Measurements from ENCODE around the gene MAML3.

MAML3 gene

DNA sequence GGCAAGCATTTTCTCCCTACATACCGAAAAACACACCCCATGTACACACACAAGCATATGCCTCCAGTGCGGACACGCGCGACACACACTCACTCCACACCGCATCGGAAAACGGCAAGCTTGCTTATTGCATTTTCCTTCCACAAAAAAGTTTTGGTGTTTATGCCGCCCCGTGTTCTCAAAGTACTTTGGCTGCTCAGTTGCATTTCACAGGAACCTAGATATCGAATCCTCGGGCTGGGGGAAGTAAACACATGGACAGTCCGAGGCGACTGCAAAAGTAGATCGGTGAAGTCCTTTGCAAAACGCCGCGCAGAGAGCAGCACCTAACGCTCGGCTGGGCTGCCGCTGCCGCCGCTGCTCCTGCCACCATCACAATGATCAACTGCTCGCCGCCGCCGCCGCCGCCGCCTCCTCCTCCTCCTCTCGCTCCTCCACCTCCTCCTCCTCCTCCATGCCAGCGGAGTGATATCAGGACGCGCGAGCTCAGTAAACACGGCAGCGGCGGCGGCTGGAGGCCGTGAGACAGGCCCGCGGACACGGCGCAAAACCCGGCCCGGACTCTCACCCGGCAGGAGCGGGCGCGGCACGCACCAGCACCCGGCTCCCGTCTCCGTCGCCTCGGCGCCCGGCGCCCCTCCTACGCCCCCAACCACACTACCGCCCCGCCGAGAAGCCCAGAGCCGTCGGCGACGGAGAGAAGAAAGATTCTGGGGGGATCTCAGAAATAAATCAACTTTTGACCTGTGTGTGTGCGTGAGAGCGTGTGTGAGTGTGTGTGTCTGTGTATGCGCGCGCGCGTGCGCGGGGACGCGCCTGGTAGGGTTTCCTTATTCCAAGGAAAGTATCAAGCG, at the start of gene MAML3:
Gene MAML3, minus strand, starts transcription at position 467 of the 854 bp plus-strand sequence. CDS start 857 bp downstream, outside the sequence.
- no peaks in the 10 kb centered on the region for H3K27me3 Mint-ChIP-seq
- intact Hi-C loops (cut with micrococcal nuclease) = loop anchor here (1.0 to 10.0 kb wide), 3 partner anchors 95 to 599 kb away; partner anchors contain the start of gene SETD7
- peaks cover 40% of the 10 kb centered on the region for H3K36me3 Mint-ChIP-seq (ENCODE audit: low read depth)
- H3K4me3 Mint-ChIP-seq = peak within 1 kb of the TSS; percentile 92
- peak within 1 kb of the TSS; percentile 96 for H3K27ac Mint-ChIP-seq
- peaks cover 22% of the 10 kb centered on the region for H3K4me1 Mint-ChIP-seq (ENCODE audit: low read depth)
- no peaks in the 10 kb centered on the region for H3K9me3 Mint-ChIP-seq

DNA sequence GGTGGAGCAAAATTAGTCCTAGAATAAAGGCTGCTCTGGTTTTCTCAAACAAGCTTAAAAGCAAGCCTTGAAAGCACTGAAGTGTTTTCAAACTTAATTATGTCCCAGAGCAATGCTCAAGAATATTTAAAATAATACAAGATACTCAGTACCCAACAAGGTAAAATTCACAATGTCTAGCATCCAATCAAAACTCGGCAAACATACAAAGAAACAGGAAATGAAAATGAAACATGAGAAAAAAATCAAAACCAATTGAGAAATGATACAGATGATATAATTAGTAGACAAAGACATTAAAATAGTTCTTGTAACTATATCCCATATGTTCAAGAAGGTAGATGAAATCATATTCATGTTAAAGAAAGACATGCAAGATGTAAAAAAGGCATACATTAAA, 45.0 kb upstream of the MAML3 start:
- H3K27ac Mint-ChIP-seq = no peak overlapping the region

DNA sequence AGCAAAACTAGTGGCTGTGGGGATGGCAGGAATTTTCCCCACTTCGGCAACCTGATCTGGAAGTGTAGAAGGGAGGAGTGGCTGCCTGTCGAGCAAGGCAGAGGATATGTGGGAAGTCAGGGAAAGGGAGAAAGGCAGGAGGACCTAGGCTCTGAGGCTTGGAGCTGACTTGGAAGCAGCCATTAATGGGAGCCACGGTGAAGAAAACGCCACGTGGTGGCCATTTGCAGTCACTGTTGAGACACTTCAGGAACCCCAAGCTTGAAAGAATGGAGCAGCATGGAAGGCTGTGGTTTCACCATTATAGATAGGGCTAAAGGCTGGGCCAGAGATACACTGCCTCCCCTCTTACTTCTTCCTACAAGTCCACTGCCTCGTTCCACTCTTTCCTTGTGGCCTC, 41.8 kb upstream of the MAML3 start:
- Mint-ChIP-seq H3K4me3 (no peak overlapping the region), H3K27ac (no peak overlapping the region), H3K27me3 (no peaks in the 10 kb centered on the region), H3K36me3 (ENCODE audit: low read depth) (no peaks in the 10 kb centered on the region), H3K4me1 (ENCODE audit: low read depth) (peaks cover 5% of the 10 kb centered on the region), H3K9me3 (peaks cover 24% of the 10 kb centered on the region)
- intact Hi-C loops (cut with micrococcal nuclease) = no loop called here

More for the DNA sequence above, 45.0 kb upstream of the MAML3 start:
- intact Hi-C loops (cut with micrococcal nuclease) = no loop called here
- peaks cover 5% of the 10 kb centered on the region for H3K4me1 Mint-ChIP-seq (ENCODE audit: low read depth)
- H3K9me3 Mint-ChIP-seq = peaks cover 24% of the 10 kb centered on the region
- H3K36me3 Mint-ChIP-seq (ENCODE audit: low read depth) = no peaks in the 10 kb centered on the region
- no peak overlapping the region for H3K4me3 Mint-ChIP-seq
- no peaks in the 10 kb centered on the region for H3K27me3 Mint-ChIP-seq

DNA sequence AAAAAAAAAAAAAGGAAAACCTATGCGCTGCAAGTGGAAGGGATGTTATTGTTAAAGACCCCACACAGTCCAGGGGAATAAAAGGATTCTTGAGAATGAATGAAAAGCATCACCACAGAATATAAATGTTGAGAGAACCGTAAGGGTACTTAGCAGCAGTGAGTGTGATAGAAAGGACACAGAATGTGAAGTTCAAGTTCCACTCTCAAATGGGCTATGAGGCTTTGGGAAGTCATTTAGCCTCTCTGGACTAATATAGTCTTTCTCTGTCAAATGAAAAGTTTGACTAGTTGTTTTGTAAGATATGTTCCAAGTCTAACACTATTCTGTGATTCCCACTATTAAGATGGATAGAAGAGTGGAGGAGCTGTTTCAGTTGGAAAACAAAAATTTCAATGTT, 35.8 kb upstream of the MAML3 start:
- Mint-ChIP-seq H3K4me1 (ENCODE audit: low read depth) (no peaks in the 10 kb centered on the region), H3K27me3 (no peaks in the 10 kb centered on the region), H3K9me3 (no peaks in the 10 kb centered on the region), H3K4me3 (no peak overlapping the region), H3K27ac (no peak overlapping the region), H3K36me3 (ENCODE audit: low read depth) (no peaks in the 10 kb centered on the region)
- intact Hi-C loops (cut with micrococcal nuclease) = no loop called here

DNA sequence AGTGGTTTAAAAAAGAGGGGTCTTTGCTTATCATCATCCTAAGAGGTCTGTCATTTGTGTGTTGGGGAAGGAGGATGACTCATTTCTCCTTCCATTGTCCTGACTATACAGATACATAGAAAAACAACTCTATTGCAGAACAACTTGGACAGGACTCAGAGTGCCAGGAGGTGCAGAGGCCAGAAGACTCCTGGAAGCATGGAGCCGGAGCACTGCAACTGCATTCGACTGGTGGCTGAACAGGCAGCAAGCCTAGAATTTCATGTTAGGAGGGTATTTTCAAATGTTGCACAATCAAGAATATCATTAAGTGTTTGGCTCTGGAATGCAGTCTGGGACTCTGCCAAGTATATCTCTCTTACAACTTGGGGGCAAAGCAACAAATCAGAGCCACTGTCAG, 35.0 kb upstream of the MAML3 start:
- Mint-ChIP-seq H3K9me3 (no peaks in the 10 kb centered on the region), H3K27me3 (no peaks in the 10 kb centered on the region), H3K4me3 (no peak overlapping the region), H3K27ac (no peak overlapping the region), H3K4me1 (ENCODE audit: low read depth) (no peaks in the 10 kb centered on the region), H3K36me3 (ENCODE audit: low read depth) (no peaks in the 10 kb centered on the region)
- intact Hi-C loops (cut with micrococcal nuclease) = no loop called here

DNA sequence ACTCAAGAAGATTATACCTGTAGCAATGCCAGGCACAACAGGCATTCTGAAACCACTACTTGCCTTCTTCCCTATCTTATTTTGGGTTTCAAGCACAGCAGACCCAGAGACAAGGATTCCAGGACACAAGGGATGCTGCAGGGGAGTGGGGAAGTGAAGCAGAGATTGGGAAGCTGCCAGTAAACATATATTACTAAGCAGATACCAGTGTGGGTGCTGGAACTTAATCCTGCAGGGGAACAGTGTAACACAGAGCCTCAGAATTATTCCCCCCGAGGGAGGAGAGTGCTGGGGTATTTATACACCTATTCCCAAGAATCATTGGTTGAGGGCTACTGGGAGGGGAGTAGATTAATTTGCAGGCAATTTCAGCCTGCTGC, 33.3 kb upstream of the MAML3 start:
- Mint-ChIP-seq H3K4me3 (no peak overlapping the region), H3K27ac (no peak overlapping the region), H3K27me3 (no peaks in the 10 kb centered on the region), H3K9me3 (no peaks in the 10 kb centered on the region), H3K4me1 (ENCODE audit: low read depth) (no peaks in the 10 kb centered on the region), H3K36me3 (ENCODE audit: low read depth) (no peaks in the 10 kb centered on the region)
- intact Hi-C loops (cut with micrococcal nuclease) = no loop called here

DNA sequence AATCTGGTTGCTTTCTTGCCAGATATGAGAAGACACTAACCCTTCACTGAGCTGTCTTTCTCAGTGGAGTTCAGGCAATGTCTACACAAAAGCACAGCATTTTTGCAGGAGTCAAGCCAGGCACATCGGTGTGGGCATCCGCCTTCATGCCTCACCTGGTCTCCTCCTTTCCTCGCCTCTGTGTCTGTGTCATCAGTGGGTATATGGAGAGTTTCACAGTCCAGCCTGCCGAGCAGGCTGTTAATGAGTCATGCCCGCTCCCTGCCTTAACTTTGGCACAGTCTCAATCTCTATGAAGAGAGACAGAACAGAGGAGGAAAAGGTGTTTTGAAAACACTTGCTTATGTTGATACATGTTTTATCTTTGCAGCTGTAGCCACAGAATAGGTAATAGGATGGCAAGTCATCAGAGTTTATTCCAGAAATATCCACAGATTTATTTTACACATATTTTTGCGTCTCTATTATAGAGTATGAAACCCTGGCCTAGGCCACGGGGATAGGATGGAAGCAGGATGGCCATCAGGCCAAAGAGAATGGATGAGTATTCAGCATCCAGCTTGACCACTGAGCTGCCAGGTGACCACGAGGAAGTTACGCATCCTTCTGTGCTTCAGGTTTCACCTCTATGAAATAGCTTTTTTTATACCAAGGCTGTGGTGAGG, 32.8 kb upstream of the MAML3 start:
- no peaks in the 10 kb centered on the region for H3K4me1 Mint-ChIP-seq (ENCODE audit: low read depth)
- H3K27ac Mint-ChIP-seq = no peak overlapping the region
- no peaks in the 10 kb centered on the region for H3K27me3 Mint-ChIP-seq
- no peak overlapping the region for H3K4me3 Mint-ChIP-seq
- intact Hi-C loops (cut with micrococcal nuclease) = no loop called here
- H3K36me3 Mint-ChIP-seq (ENCODE audit: low read depth) = no peaks in the 10 kb centered on the region
- H3K9me3 Mint-ChIP-seq = no peaks in the 10 kb centered on the region

DNA sequence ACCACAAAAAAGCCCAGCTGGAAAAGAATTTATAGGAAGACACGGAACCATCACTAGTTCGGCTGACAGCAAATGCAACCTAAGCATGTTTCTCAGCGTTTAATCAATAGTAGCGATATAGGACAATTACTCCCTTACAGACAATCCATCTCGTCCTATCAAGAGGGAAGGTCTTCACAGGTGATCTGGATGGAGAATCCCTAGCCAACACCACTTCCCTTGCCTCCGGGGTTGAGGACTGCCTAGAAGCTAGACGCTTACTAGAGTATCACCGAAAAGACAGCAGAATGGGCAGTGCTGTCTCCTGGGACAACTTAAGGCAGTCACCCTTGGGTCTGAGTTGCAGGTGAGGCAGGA, 32.1 kb upstream of the MAML3 start:
- Mint-ChIP-seq H3K4me3 (no peak overlapping the region), H3K27me3 (no peaks in the 10 kb centered on the region), H3K36me3 (ENCODE audit: low read depth) (no peaks in the 10 kb centered on the region), H3K9me3 (no peaks in the 10 kb centered on the region), H3K4me1 (ENCODE audit: low read depth) (no peaks in the 10 kb centered on the region), H3K27ac (no peak overlapping the region)
- intact Hi-C loops (cut with micrococcal nuclease) = no loop called here

DNA sequence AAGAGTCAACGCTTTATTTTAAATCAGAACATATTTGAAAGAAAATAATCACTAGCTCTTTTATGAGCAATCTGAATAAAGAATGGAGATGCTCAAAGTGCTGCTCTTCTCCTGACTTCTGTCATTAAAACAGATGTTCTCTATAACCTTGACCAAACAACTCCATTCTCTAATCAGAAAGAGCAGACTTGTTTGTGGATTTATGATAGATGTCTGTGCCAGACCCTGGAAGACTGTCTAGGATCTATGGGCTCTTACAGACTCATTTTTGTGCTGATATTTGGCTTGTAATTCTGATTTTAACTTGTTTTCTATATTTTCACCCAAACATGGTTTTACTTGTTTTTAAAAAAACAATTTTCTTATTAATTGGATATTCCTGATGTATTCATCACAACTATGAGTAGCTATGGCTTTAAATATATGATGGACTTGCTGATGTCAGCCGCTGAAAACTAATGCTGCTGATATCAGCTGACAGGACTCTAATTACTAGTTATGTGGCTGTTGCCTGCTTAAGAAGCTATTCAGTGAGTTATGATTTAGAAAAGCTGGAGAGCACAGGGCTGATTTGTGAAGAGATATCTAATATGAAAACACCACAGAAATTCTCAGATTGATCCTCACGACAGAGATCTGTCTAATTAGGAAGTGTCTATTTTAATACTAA, 31.6 kb upstream of the MAML3 start:
- Mint-ChIP-seq H3K4me3 (no peak overlapping the region), H3K4me1 (ENCODE audit: low read depth) (no peaks in the 10 kb centered on the region), H3K9me3 (no peaks in the 10 kb centered on the region), H3K36me3 (ENCODE audit: low read depth) (no peaks in the 10 kb centered on the region), H3K27me3 (no peaks in the 10 kb centered on the region), H3K27ac (no peak overlapping the region)
- intact Hi-C loops (cut with micrococcal nuclease) = no loop called here

DNA sequence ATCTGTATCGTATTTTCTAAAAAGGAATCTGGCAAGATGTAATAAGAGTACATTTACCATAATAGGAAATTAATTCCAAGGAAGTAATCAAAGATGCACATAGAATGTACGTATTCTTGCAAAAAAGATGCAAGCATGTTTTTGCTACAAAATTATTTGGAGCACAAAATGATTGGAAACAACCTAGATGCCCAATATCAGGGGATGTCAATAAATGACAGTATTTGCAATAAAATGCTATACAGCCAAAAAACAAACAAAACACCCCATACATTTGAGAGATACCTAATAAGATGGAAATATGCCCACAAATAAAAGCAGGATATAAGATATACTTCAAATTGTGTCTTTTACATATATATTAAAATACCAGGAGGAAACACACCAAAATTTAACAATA, 29.3 kb upstream of the MAML3 start:
- no peak overlapping the region for H3K27ac Mint-ChIP-seq
- no peaks in the 10 kb centered on the region for H3K36me3 Mint-ChIP-seq (ENCODE audit: low read depth)
- intact Hi-C loops (cut with micrococcal nuclease) = no loop called here
- H3K4me3 Mint-ChIP-seq = no peak overlapping the region
- H3K4me1 Mint-ChIP-seq (ENCODE audit: low read depth) = no peaks in the 10 kb centered on the region
- no peaks in the 10 kb centered on the region for H3K27me3 Mint-ChIP-seq
- H3K9me3 Mint-ChIP-seq = no peaks in the 10 kb centered on the region

DNA sequence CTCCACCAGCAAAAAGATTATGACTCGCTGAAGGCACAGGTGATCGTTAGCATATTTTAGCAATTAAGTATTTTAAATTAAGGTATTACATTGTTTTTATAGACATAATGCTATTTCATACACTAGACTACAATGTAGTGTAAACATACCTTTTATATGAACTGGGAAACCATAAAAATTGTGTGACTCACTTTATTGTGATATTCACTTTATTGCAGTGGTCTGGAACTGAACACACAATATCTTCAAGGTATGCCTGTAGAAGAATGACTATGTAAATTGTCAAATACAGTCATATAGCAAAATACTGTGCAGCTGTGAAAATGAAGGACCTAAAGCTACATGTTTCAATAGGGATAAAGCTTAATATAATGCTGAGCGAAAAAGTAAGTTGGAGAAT, 26.6 kb upstream of the MAML3 start:
- H3K9me3 Mint-ChIP-seq = no peaks in the 10 kb centered on the region
- H3K27me3 Mint-ChIP-seq = no peaks in the 10 kb centered on the region
- intact Hi-C loops (cut with micrococcal nuclease) = no loop called here
- H3K4me3 Mint-ChIP-seq = no peak overlapping the region
- no peaks in the 10 kb centered on the region for H3K36me3 Mint-ChIP-seq (ENCODE audit: low read depth)
- H3K27ac Mint-ChIP-seq = no peak overlapping the region
- H3K4me1 Mint-ChIP-seq (ENCODE audit: low read depth) = peaks cover 5% of the 10 kb centered on the region

DNA sequence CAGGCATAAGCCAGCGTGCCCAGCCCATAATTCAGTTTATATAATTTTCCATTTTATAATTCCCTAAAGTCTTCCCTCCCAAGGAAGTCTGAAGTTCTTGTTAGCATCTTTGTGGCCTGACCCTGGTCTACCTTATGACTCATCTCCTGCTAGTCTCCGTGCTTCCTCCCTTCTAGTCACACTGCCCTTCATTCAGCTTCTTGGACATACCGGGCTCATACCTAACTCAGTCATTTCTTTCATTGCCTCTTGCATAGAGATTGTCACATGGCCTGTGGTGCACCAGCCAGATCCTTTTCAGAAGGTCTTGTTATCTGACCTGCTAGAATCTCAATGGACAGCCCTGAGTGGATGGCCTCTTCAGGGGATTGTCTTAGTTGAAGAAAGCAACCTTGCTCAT, 22.8 kb upstream of the MAML3 start:
- Mint-ChIP-seq H3K27ac (no peak overlapping the region), H3K27me3 (no peaks in the 10 kb centered on the region), H3K36me3 (ENCODE audit: low read depth) (no peaks in the 10 kb centered on the region), H3K4me1 (ENCODE audit: low read depth) (peaks cover 13% of the 10 kb centered on the region), H3K9me3 (no peaks in the 10 kb centered on the region), H3K4me3 (no peak overlapping the region)
- intact Hi-C loops (cut with micrococcal nuclease) = no loop called here

DNA sequence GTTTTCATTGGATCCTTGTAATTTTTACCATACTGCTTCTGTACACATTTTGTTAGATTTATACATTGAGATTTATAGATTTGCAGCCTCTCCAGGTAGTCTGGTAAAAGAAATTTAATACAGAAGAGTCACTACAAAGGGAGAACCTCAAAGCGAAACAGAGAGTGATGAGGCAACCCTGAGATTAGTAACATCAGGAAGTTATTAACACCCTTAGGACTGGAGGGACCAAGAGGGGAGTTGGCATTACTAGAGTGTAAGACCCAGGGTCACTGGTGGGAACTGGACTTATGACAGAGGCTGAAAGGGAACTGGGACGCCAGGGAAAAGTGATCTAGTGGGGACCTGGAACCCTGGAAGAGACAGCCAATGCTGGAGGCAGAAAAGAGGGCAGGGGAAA, 20.6 kb upstream of the MAML3 start:
- H3K4me3 Mint-ChIP-seq = no peak overlapping the region
- no peaks in the 10 kb centered on the region for H3K27me3 Mint-ChIP-seq
- H3K4me1 Mint-ChIP-seq (ENCODE audit: low read depth) = peaks cover 13% of the 10 kb centered on the region
- H3K36me3 Mint-ChIP-seq (ENCODE audit: low read depth) = no peaks in the 10 kb centered on the region
- intact Hi-C loops (cut with micrococcal nuclease) = no loop called here
- H3K9me3 Mint-ChIP-seq = no peaks in the 10 kb centered on the region
- no peak overlapping the region for H3K27ac Mint-ChIP-seq

DNA sequence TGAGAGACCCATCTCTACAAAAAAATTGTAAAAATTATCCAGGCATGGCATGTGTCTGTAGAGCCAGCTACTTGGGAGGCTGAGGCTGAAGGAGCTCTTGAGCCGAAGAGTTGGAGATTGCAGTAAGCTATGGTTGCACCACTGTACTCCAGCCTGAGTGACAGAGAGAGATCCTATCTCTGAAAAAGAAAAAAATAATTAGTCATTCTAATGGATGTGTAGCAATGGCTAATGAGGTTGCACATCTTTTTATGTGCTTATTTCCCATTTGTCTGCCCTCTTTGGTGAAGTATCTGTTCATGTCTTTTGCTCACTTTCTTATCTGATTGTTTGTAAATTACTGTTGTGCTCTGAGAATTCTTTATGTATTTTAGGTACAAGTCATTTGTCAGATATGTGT, 19.0 kb upstream of the MAML3 start:
- H3K4me3 Mint-ChIP-seq = no peak overlapping the region
- no peaks in the 10 kb centered on the region for H3K36me3 Mint-ChIP-seq (ENCODE audit: low read depth)
- H3K27me3 Mint-ChIP-seq = no peaks in the 10 kb centered on the region
- peaks cover 15% of the 10 kb centered on the region for H3K4me1 Mint-ChIP-seq (ENCODE audit: low read depth)
- H3K27ac Mint-ChIP-seq = no peak overlapping the region
- intact Hi-C loops (cut with micrococcal nuclease) = no loop called here
- no peaks in the 10 kb centered on the region for H3K9me3 Mint-ChIP-seq
